Stimulated activated CD4-positive, alpha-beta T cell treated with anti-CD3 and anti-CD28 coated beads, Interleukin-1b, Interleukin-23, amount 100 ng/mL, for 48 hours (primary cell): ENCODE results near the gene OR2F1.

Experiments used
- DNase-seq: peaks from one replicate; pipeline ENCODE4 v3.0.0-alpha.2; 2020

OR2F1 gene

DNA sequence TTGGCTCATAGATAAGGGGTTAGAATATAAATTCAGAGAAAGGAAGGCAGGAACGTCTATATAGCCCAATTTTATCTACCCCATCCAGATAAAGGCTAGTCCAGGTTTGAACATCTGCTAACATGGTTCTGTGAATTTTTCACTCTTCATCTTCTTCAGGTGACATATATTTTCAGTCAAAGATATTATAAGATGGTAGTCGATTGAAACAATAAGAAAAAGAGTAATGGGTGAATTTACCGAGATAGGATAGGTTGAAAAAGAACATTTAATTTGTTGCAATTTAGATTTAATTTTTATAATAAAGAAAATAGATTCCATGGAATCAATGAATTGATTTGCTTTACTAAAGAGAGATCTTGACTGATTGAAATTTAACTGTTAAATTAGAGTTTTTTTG, at the start of gene OR2F1:
Gene OR2F1 (plus strand): TSS at position 301 of the 400 bp plus-strand sequence. CDS start 5,127 bp downstream, outside the sequence.
- no peak for DNase-seq

DNA sequence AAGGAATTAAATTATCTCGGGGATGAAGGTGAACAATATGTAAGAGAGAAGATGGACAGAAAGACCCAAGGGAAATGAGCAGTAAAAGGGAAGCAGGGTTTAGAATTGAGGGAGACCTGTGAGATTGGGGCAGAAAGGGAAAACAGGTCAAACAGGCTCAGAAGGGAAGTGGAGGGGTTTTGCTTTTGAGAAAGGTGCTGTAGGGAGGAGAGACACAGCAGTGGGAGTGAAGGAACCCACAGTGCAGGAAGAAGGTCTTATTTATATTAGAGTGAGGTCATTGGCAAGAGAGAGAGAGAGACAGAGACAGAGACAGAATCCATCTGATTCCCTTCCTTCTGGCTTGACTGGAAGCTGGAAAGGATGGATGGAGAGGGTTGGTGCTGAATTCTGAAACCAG, 49.1 kb upstream of the OR2F1 start:
- DNase-seq, result no peak

GRCh38 chr7:143906151-143906550, 48.5 kb upstream of the OR2F1 start:
- no peak for DNase-seq

- no peak for DNase-seq
These were observed 47.7 kb upstream of the OR2F1 start for GRCh38 chr7:143906895-143907294.

GRCh38 chr7:143908120-143908519, 46.5 kb upstream of the OR2F1 start:
- DNase-seq, result no peak

- DNase-seq, result no peak
These were observed 44.8 kb upstream of the OR2F1 start for GRCh38 chr7:143909863-143910262.

- DNase-seq, result no peak
These were observed 44.0 kb upstream of the OR2F1 start for GRCh38 chr7:143910473-143911248.

DNA sequence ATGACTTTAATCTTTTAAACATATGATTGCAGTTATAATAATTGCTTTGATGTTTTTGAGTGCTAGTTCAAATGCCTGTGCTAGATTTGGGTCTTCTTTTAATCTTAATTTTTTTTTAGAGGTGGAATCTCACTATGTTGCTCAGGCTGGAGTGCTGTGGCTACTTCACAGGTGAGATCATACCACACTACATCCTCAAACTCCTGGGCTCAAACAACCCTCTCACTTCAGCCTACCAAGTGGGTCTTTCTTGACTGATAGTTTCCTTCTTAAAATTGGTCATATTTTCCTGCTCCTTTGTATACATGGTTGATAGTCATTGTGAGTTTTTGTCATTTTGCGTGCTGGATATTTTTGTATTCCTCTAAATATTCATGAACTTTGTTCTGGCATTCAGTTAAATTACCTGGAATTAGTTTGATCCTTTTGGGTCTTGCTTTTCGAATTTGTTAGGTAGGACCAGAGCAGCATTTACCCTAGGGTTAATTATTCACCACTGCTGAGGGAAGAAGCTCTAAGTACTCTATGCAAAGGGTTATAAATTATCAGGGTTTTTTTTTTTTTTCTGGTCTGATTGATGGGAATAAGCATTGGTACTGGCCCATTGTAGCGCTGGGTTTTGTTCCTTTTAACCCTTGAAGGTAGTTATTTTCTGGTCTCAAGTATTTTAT, 40.6 kb upstream of the OR2F1 start:
- no peak for DNase-seq

- DNase-seq, result no peak
These were observed 39.5 kb upstream of the OR2F1 start for GRCh38 chr7:143914938-143915652.

DNA sequence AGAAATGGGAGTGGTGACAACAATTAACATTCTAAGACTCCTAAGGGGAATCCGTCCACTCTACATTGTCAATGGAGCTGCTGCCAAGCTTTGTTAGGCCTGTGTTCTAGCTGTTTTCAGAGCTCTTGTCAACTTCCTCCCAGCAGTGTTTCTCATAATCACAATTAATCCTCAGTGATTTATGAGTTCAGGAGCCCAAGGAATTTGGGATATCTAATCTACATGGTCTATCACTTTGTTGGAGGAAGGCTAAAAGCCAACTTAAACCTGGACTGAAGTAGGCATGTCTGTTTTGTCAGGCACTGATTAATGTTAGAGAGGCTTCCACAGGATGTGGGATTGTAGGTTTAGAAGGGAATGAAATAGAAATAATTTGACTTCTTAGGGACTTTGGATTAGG, 29.8 kb upstream of the OR2F1 start:
- DNase-seq, result no peak

GRCh38 chr7:143929224-143929920, 25.3 kb upstream of the OR2F1 start:
- peak; percentile 15 for DNase-seq

GRCh38 chr7:143931739-143932138, 22.9 kb upstream of the OR2F1 start:
- DNase-seq, result no peak

DNA sequence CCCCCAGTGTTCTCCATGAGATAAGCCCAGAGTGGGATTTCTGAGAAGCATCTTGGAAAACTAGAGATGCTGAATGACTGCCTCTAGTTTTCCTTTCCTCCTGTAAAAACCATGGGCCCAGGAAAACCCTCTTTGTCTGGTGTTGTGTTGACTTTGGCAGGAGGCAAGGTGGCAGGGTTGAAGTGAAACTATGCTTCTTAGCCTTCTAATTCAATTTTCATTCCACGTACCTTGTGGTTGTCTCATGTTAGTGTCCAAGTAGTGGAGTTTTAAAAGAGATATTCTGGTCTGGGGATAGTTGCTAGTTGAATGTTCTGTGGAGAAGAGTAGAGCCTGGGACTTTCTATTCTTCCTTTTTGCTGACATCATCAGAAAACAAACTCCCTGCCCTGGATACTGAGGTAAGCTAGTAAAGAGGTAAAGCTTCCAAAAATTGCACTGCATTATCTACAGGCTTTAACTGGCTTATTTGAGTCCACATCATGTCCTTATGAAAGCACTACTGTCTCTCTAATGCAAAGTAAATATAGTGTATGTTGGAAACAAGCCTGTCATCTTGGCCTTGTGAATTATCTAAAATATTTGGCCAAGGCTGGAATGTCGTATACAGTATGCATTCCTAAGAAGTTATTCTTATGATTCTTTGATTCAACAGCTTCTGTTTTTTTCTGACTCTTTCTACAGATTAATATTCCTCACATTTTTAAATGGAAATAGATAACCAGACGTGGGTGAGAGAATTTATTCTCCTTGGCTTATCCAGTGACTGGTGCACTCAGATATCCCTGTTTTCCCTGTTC, 19.9 kb upstream of the OR2F1 start, which contains the start of gene OR2F2:
Gene OR2F2 (plus strand): TSS at position 708 of the 800 bp plus-strand sequence. CDS start 0 bp downstream, at position 708.
- no peak for DNase-seq

DNA sequence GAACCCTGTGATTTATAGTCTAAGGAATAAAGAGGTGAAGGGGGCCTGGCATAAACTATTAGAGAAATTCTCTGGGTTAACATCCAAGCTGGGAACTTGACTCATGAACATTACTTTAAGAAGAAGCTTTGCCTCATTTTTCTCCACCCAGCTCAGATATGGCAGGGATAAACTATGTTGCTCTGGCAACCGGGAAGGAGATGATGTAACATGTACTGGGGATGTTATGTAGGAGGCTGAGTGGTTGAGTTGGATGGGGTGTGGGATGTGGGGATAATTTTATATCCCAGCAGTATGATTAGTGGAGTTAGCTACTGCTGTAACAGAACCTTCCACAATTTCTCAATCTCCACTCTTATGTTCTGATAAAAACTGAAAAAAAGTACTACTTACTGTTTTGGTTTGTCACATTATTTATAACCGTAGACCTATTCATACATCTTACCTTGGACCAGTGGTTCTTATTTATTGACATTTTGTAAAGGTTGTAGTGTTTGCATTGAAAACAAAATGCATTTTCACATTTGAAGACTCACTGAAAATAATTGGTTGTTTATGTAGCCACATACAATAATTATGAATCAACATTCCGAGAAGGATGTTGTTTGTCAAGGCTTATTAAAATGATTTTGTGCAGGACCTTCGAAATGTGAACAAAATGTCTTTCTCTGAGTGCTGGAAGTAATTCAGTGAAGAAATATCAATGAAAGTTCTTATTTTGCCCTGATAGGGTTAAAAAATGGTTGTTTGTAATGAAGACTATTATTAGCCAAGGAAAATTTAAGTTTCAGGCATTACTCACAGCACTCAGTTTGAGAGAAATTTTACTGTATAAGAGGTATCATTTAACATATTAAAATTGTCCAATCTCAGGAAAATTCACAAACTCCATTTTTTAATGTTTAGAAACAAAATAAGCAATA, 18.3 kb upstream of the OR2F1 start:
- DNase-seq, result no peak

DNA sequence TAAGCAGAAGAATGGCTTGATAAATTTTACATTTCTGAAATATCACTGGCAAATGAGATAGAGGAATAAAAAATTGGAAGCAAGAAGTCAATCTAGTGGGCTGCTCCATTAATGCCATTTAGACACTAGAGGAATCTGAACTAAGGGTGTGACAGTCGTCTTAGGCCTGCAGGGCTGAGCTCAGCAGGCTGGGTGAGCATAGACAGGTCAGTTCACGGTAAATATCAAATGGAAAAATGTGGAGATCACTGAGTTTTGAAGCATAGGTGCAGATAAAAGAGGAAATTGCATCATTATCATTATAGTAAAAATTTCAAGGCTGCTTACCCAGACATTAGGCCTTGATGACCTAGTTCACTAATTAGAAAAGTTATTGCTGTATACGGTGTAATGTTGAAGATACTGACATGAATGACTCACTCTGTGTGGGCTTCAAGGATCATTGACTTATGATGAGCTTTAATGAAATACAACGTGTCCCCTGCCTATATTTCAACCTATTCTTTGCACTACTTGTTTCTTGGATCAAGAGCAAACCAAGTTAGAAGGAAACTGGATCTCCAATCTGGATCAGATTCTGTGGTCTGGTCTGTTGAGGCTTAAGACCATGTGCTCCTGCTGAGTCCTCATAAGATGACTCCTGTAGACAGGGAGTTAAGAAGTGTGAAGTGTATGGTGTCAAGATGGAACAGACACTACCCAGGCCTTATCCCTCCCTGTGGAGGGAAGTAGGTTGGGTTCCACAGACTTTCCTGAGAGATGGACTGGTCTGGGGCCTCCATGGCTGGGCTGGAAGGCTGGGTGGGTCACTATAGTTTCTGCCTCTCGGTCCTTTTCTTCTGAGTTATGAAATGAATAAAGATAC, 16.0 kb upstream of the OR2F1 start:
- DNase-seq, result no peak

- DNase-seq, result no peak
These were observed 9.2 kb upstream of the OR2F1 start for GRCh38 chr7:143945423-143945822.

- DNase-seq, result no peak
These were observed 7.5 kb upstream of the OR2F1 start for GRCh38 chr7:143947111-143947510.

DNA sequence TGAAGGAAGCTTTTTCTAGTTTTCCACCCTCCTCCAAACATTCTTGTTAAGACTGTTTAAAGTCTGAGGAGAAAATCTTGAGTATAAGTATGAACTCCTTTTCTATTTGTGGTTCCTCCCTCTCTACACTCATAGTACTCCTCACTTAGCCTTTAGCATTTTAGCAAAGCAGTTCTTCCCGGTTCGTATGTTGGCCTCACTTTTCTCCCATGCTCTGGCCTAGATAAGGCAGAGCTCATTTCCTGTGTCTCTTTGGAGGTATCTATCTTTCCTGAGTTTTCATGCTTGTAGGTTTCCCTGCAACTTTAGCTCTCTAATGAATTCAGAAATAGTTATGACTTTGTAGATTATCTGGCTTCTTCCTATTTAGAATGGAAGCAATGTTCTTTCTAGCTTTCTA, 5.9 kb upstream of the OR2F1 start:
- DNase-seq, result no peak

DNA sequence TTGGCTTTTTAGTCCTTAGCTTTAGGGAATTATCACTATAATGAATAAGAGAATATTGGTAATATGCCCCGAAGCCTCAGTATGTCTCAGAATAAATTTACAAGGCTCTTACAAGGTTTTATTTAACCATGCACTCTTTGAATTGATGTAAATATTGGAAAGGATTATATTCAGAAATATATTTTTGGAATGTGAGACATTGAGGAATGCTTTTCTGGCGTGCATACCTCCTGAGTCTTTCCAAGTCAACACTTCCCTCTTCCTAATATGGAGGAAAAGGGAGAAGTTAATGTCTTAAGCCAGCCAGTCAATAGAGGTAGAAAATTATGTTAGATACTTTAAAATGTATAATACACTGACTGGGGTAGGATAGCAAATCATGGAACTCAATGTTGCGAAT, 1.2 kb upstream of the OR2F1 start:
- no peak for DNase-seq

DNA sequence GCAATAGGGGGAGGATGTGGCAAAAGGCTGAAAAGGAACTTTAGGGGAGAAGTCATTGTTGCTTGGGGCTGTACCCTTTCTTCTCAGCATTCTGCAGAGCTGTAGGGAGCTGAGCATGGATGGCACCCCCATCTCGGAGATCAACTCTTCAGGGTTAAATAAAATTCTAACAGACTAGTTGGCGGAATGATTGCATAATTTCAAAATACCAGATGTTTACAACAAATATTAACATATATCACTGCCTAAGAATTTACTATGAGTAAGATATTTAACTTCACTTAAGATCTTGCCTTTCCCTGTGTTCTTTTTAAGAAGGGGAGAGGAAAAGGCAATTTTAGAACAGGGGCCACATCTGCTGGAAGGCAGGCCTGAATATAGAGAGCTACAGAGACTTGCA, 509 bp upstream of the OR2F1 start:
- DNase-seq, result no peak
